ENCODE data around the gene ARMH2. TPM values are rescaled to one million over a fixed set of nuclear protein-coding genes. Genes with fewer than 3 reads are reported as not detected.
A peak's percentile ranks its signal among the peaks of the same experiment; 100 is the strongest.

The ARMH2 gene
- total and polyA plus RNA-seq, 9 donors = not detected

GRCh38 chr6:24807584-24807983 lies 8.9 kb upstream of the ARMH2 start:
- DNase-seq = no peak
- intact Hi-C loops (cut with DNase I) = no loop called here
- H3K36me3 ChIP-seq = no peaks in the 10 kb centered on the region
- peaks cover 4% of the 10 kb centered on the region for H3K4me1 ChIP-seq (ENCODE audit: insufficient read depth)
- H3K27ac ChIP-seq = no peak overlapping the region
- no peaks in the 10 kb centered on the region for H3K9me3 ChIP-seq
- no peak overlapping the region for H3K4me3 ChIP-seq
- WGBS, 3 donors = 94 to 97% (median 97%) methylated on average over 3 of the region's 3 CpGs
- H3K27me3 ChIP-seq = no peaks in the 10 kb centered on the region
- no peak for TF ChIP-seq CTCF (IDR thresholded peaks at IDR 0.05)

GRCh38 chr6:24802271-24803059 lies 3.7 kb upstream of the ARMH2 start:
- 64 to 75% (median 72%) methylated on average over 8 of the region's 8 CpGs for WGBS, 3 donors
- Histone ChIP-seq H3K27ac (peak overlapping the region in 1 of 2 donors; percentile 26), H3K4me3 (no peak overlapping the region), H3K9me3 (no peaks in the 10 kb centered on the region), H3K36me3 (no peaks in the 10 kb centered on the region), H3K4me1 (ENCODE audit: insufficient read depth) (peaks cover 8% of the 10 kb centered on the region), H3K27me3 (no peaks in the 10 kb centered on the region)
- TF ChIP-seq EP300 (IDR thresholded peaks at IDR 0.05) (no peak), CTCF (IDR thresholded peaks at IDR 0.05) (no peak), POLR2A (IDR thresholded peaks at IDR 0.05) (no peak)
- intact Hi-C loops (cut with DNase I) = no loop called here
- no peak for DNase-seq

GRCh38 chr6:24799541-24799915 lies 811 bp upstream of the ARMH2 start:
- intact Hi-C loops (cut with DNase I) = no loop called here
- H3K27me3 ChIP-seq = no peaks in the 10 kb centered on the region
- DNase-seq = no peak
- no peaks in the 10 kb centered on the region for H3K9me3 ChIP-seq
- 89 to 97% (median 91%) methylated on average over 1 of the region's 1 CpG for WGBS, 3 donors
- H3K4me1 ChIP-seq (ENCODE audit: insufficient read depth) = peaks cover 13% of the 10 kb centered on the region
- H3K36me3 ChIP-seq = no peaks in the 10 kb centered on the region
- H3K4me3 ChIP-seq = no peak overlapping the region
- H3K27ac ChIP-seq = no peak overlapping the region
- TF ChIP-seq EP300 (IDR thresholded peaks at IDR 0.05) (no peak), CTCF (IDR thresholded peaks at IDR 0.05) (no peak), POLR2A (IDR thresholded peaks at IDR 0.05) (no peak)

- Histone ChIP-seq H3K36me3 (no peaks in the 10 kb centered on the region), H3K27ac (no peak overlapping the region), H3K4me1 (ENCODE audit: insufficient read depth) (peaks cover 11% of the 10 kb centered on the region), H3K4me3 (no peak overlapping the region), H3K27me3 (no peaks in the 10 kb centered on the region), H3K9me3 (no peaks in the 10 kb centered on the region)
- TF ChIP-seq CTCF (IDR thresholded peaks at IDR 0.05) (no peak), POLR2A (IDR thresholded peaks at IDR 0.05) (no peak), EP300 (IDR thresholded peaks at IDR 0.05) (no peak)
- 21 to 39% (median 30%) methylated on average over 6 of the region's 6 CpGs for WGBS, 3 donors
- intact Hi-C loops (cut with DNase I) = no loop called here
- DNase-seq = no peak
Measured at GRCh38 chr6:24797596-24798216, 1.0 kb downstream of the ARMH2 start.
